ENCODE data around the gene MEF2D. TPM values are rescaled to one million over a fixed set of nuclear protein-coding genes. Genes with fewer than 3 reads are reported as not detected.

MEF2D gene
- total RNA-seq, 1 experiment from 2014 or later, result 21.9 TPM

DNA sequence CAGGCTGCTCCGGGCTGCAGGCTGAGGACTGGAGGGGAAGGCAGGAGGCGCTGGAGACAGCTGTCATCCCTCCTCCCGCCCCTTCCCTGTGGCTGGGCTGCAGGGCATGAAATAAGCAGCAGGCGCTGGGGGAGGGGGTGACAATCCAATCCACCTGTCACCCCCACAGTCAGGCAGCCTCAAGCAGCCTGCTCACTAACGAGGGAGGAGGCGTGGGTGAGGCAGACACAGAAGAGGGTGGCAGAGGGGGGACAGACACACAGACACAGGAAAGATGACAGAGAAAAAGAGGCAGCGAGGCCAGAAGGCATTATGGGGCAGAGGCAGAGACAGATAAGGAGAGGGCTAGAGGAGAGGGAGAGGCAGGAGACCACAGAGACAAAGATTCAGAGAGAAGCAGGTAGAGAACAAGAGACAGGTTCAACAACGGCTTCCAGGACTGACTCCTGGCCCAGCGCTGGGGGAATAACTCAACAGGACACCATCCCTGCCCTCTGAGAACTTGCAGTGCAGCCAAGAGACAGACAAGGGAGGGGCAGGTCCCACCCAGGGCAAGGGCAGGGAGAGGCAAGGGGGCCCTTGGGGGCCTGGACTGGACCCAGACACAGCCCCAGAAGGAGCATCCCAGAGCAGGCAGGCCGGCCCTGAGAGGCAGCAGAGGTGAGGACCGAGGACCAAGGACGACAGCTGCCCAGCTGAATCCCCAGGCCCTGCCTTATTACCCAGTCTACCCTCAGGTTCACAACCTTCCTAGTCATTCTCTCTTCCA is 11.2 kb downstream of the MEF2D start:
- DNase-seq (ENCODE audit: low read depth), result peak; percentile 87

DNA sequence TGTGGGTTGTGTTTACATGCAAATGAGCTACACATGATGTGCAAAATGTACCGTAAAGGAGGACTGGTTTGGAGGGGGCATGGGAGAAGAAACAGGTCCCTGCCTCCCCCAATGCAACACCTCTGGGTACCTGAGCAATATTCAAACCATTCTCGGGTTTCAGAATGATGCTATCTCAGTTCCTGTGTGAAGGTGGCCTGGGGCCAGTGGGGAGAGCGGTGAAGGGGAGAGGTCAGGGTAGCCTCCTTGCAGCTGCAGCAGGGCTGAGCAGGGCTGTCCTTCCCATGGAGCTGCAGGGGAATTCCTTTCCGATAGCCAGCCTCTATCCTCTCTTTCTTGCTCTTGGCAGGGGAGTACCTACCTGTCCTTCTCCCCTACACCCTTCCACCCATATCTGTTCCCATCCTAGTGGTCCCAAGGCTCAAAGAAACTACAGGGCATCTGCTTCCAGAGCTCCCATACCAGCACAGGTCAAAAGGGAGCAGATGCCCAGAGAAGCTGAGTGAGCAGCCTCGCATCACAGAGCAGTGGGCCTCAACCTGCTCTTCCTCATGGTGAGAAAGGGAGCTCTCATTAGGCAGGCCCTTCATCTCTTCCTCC is 11.9 kb downstream of the MEF2D start:
- DNase-seq (ENCODE audit: low read depth), result no peak

DNA sequence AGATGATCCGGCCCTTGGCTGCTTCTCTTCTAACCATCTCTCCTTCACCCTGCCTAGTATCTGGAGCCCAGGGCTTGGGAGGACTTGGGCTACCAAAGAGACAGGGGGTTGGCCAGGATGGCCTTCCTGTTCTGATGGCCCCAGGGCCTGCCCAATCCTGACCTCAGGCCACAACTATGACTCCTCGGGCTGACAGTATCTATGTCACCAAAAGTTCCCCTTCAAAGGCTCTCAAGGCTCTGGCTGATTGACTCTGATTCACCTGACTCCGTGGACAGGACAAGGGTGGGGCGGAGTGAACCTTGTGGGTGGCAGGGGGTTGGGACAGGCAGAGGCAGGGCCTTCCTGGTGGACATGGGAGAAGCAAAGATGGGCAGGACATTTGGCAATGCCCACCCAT is 12.7 kb downstream of the MEF2D start:
- no peak for DNase-seq (ENCODE audit: low read depth)

DNA sequence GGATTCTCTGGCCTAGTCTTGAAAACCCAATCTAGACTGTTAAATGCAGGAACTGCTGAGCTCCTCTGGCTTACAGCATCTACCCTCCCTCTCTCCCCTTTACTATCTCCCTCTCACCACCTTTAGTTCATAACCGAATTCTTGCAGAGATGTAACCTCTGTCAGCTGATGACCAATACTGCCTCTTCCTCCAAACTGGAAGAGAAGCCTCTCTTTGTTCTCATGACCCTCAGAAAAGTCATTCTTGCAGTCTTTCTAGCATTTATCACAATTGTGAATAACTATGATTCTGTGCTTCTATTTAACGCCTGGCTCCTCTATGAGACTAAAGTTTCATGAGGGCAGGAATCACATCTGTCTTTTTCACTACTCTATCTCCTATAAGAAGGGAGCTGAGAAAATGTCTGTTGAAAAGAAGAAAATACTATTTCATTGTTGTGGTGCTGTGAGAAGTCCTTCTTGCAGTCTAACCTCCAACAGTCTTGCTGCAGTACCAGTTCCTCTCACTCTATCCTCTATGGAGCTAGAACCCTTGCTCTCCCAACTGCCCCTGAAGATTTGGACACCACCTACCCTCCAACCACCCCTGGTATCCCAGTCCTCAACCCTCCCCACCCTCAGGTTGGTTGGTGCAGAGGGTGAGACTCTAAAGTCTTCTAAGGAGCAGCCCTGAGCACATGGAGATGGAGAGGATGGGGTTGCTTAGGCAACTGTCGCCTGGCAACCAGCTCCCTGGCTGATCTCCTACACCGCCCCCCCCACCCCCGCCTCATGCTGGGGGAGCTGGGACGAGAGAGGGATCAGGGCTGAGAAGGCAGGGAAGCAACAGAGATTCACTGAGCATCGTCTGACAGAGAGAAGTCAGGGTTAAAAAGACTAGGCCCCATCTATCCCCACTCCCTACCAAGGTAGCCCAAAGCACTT is 13.9 kb downstream of the MEF2D start:
- no peak for DNase-seq (ENCODE audit: low read depth)

DNA sequence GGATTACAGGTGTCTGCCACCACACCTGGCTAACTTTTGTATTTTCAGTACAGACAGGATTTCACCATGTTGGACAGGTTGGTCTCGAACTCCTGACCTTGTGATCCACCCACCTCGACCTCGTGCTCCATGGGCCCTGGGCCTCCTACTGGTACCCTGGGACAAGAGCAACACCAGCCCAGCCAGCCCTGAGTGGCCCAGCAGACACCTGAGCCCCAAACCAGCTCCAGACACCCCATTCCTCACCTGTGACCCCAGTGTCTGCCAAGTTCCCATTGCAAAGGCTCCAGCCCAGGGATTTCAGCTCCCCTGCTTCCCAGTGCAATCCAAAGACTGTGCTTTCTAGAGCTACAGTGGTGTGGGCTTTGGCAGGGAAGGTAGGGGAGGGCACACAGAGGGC is 14.6 kb downstream of the MEF2D start:
- DNase-seq (ENCODE audit: low read depth), result no peak

DNA sequence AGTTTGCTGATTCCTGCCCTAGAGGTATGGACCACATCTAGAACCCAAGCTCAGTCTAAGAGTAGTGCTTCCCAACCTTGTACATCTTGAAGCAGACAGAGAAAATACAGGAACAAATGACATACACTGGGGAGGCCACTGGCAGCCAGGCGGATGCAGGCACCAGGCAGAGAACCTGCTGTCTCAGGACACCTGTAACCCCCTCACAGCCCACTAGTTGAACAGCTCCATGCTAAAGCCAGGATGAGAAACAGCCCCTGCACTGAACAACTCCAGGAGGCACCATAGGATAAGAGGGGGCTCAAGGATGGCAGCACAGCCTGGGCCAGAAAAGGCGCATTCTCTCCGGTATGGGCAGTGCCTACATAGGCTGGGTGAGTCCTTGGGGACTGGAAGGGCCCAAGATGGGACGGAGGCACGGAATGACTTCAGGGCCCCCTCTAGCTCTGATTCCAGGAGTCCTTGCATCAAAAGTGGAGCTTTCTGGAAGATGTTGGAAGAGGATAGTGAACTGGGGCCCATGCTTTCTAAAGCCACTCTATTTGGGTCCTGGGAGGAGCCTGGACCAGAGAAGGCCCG is 16.0 kb downstream of the MEF2D start:
- no peak for DNase-seq (ENCODE audit: low read depth)

DNA sequence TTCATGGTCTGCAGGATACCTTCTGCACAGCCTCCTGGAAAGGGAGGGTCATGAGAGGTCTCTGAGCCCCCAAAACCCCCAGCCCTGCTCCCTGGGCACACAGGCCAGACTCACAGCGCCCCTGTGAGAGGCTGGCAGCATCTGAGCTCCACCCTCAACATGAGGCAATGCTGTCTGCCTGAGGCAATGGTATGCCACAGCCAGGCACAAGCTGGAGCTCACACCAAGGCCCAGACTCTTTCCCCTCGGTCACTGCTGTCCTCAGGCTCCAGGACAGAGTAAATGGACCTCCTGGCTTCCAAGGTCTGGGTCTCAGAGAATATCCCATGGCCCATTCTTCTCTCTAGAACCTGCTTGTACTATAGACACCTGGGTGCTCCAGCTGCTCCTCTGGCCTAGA is 17.2 kb downstream of the MEF2D start:
- DNase-seq (ENCODE audit: low read depth), result no peak

DNA sequence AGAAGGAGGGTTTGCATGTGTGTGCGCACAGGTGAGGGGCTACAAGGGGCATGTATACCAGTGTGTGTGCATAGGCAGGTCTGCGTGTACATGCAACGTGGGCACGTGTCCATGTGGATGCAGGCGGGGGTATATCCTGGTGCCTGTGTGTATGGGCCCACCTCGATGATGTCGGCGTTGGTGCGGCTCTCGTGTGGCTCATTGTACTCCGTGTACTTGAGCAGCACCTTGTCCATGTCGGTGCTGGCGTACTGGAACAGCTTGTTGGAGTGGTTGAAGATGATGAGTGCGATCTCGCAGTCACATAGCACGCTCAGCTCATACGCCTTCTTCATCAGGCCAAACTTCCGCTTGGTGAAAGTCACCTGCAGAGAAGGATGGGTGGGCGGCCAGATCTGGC is 18.3 kb downstream of the MEF2D start:
- DNase-seq (ENCODE audit: low read depth), result no peak

DNA sequence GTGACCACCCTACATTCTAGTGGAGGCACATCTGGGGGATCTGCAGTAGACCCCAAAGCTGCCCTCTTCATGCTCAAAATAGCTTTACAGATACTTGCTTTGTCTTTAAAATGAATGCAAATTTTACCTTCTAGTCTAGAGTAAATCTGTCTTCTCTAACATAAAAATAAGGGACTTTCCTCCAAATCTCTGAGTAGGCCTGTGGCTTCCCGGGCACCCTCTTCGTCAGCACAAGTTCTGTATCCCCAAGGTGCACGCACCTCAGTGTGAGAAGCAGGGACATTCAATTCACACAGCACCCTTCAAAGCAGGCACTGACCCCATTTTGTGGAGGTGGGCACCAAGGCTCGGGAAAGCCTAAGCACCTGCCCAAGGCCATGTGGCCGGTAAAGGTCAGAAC is 19.0 kb downstream of the MEF2D start:
- no peak for DNase-seq (ENCODE audit: low read depth)

DNA sequence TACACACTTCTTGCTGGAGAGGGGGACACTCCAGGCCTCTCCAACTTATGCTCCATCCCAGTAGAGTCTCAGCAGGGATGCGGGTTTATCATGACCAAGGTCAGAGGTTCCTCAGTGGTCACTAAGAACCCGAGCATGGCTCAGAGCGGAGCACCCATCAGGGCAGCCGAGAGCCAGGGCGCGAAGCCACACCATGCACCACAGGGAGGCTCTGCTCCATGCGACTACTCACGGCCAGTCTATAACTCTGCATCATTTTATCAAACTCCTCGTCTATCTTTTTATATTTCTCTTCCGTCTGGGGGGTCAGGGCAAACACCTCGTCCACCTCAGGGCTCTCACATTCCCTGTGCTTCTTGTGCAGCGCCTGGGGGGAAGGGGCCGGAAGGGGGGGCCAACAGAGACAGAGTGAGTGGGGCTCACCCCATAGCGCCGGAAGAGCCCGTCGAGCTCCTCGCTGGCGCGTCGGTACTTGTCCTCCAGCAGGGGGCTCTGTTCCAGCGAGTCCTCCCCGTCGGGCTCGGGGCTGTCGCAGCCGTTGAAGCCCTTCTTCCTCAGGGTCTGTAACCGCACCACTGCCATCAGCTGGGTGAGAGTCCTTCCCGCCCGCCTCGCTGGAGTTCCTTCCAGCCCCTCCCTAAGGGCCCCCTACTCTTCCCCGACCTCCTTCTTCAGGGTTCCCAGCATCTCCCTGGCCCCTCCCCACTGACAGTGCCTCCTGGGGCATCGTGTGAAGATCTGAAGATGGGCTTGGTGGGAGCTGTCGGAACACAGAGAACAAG is 20.0 kb downstream of the MEF2D start:
- DNase-seq (ENCODE audit: low read depth), result no peak

DNA sequence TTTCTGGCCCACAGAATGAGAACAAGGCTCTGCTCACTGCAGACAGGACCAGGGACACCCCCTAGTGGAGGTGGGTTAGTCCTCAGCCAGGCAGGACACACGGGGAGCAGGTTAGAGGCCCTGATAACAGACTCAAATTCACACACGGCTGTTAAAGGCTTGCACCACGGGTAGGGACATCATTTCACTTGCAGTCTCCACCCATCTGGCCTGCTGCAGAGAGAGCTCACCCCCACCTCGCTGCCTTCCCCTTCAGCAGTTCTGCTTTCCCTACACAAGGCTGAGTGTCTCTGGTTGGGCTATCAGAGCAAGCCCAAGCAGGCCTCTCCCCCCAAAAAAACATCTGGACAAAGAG is 20.6 kb downstream of the MEF2D start:
- no peak for DNase-seq (ENCODE audit: low read depth)

DNA sequence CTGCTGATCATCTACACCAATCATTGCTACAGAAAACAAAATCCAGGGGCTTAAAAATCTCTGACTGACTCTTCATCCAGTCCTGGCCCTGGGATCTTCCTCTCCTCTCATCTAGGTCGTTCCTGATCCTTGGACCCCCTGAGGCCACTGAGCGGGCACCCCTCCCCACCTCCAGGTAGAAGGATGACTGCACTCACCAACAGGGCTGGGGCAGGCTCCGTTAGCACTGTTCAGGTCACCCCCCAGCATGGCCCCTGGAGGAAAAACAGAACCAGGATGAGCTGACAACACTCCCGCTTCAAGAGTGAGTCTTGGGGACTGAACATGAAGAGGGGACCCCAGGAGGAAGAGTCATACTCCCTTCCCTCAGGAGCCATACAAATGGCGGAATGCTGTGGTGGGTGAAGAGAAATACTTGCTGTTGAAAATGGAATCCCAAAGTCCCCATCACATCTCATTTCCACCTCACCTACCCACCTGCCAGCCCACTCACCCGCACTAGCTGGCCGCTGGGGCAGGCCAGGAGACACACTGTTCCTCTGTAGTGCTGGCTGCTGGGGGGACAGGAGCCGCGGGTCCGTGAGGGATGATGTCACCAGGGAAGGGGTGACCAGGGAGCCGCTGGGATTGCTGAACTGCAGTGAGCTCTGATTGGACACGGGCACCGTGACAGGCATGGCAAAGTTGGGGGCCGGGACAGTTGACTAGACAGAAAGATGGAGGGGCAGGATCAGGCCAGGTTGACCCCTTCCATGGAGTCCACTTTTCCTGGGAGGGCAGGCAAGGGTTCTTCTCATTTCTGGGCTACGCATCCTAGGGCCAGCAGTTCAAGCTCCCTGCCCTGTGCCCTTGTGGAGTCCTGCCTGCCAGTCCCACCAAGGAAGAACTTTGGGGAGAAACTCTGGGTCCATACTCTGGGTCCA is 21.2 kb downstream of the MEF2D start:
- no peak for DNase-seq (ENCODE audit: low read depth)

DNA sequence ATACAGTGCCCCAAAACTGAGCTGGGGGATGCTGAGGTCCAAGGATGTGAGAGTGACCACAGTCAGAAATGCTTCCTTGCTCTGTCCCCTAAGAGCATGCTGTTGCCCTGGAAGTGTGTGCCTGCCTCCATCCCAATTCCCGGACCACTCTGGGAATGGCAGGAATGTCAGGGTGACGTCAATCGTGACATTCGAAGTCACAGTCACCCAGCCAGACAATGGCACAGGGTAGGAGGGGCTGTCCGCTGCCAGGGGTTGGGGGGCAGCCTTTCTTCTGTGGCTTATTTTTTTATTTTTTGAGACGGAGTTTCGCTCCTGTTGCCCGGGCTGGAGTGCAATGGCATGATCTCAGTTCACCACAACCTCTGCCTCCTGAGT is 22.3 kb downstream of the MEF2D start:
- no peak for DNase-seq (ENCODE audit: low read depth)

DNA sequence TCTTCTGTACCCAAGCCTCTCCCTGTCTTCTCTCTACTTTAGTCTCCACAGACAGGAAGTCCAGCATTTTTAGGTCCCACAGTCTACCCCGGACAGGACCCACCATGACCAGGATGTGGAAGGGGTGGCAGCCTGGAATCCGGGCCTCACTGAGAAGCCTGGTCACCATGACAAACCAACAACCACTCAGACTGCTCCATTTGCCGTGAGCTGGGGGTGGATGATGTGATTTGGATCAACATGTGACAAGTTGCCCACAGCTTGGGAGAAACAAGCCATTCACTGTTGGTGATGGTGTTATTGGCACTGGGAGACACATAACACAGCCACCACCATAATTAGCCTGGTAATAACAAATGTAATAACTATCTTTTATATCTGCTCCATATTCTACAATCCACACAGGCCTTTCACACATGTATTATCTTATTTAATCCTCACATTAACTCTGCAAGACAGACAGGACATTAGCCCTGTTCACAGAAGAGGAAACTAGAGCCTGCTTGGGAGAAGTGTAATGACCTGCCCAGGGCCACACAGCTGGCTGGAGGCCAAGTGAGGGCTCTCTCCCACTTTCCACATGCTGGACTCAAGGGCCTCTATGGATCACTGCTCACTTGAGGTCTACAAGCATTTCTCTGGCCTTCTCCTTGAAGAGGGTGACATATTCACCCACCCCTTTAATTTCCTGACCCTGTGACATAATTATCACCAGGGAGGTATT is 22.9 kb downstream of the MEF2D start:
- DNase-seq (ENCODE audit: low read depth), result no peak

DNA sequence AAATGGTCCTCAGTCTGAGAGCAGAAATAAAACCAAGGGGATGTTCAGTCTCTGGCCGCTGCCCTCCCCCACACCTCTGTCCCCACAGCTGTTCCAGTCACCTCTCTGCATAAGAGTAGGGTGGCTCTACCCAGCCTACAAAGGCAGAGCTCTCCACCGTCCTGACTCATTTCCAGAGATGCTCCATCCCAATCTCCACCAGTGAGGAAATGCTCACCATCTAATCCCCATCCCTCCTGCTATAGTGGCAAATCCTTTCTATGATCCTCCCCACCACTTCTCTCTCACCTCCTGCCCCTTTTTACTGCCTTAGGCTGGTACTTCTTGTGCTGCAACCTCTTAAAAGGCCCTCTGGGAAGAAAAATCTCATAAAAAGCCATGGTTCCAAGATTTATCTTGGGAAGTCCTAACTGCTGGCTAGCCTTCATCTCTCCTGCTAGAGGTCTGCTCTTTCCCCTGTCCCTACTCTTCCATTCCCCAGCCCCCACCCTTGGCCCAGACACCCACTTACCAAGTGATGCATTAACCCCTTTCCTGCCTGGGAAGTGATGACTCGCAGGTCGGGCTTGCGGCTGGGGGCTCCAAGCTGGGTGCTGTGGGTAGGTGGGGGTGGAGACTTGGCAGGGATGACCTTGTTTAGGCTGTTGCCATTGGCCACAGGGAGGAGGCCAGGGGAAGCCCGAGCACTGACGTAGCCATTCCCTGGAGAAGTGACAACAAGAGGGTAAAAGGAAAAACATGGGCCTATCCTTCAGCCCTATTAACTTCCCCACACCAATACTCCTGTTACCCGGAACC is 23.9 kb downstream of the MEF2D start:
- DNase-seq (ENCODE audit: low read depth), result peak; percentile 74

DNA sequence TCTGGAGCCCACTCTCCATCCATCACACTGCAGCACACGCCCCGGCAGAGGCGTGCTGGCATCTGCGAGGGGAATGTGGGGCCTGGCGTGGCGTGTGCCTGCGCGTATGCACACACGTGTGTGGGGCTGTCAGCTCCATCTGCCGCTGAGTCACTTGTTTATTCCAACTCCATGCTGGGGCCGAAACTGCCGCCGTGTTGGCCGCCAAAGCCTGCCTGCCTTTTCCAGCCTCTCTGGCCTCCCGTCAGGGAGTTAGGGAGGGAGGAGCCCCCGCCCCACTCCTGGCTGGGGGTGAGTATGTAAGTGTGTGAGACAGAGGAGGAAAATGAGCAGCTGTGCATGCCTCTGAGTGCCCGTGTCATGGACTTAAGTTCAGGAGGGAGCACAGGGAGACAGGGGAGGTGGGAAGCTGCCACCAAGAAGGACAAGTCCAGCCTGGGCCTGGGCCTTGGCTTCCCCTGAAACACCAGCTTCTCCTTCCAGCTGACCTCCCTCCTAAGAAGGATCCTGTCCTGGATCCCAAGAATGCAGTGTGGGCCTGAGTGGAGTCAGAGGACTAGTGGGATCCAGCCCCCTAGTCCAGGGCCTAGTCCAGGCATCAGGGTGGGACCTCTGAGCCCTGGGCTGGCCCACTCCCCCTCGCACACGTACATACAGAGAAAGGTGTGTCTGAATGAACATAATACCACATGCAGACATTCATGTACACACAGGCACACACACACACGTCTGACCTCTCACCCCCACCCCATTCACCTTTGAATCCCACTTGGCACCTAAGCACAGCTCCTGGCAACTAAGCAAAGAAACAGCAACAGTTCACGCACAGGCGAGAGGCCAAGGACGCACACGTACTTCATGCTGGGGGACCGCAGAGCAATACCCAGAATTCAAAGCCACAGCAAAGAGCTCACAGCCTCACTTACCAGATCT is 24.7 kb downstream of the MEF2D start:
- peak; percentile 80 for DNase-seq (ENCODE audit: low read depth)

DNA sequence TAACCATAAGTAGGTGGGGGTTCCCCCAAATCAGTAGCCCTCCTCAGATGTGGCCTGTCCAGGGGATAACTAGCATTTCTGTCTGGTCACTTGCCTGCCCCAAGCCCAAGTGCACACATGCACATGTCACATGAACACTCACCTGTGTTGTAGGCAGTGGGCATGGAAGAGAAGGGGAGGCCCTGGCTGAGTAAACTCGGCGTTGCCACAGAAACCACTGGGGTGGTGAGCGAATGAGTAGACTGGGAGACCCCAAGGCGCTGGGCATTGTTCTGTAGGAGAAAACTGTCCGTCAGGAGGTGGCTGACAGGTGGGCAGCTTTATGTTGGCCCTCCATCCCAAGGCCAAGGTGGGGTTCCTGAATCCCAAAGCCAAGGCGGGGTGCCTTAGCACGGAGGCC is 25.6 kb downstream of the MEF2D start:
- no peak for DNase-seq (ENCODE audit: low read depth)

All from LHCN-M2 (cell line).